Astrocyte of the spinal cord (primary cell): ENCODE measurements around the gene ADCY5.

Experiments used
- DNase-seq: peaks from one replicate; pipeline ENCODE4 v3.0.0; 2011; ENCODE audit warnings: low read depth, low spot score
- H3K4me3 ChIP-seq: 2 replicates; pipeline ENCODE4 v1.5.1; 2011; ENCODE audit warnings: low read depth, mild to moderate bottlenecking, low read length, moderate library complexity
- in situ Hi-C: cut with HindIII; loops from 2 replicates; pipeline ENCODE4 v1.10.0; 2017; ENCODE audit warnings: low sequenced_read_pairs
- TF ChIP-seq, protein P1 (sequence below): IDR thresholded peaks from 2 replicates; pipeline ENCODE4 v1.5.1; 2012; ENCODE audit warnings: low read depth, mild to moderate bottlenecking, low read length, inconsistent platforms

The ADCY5 gene

DNA sequence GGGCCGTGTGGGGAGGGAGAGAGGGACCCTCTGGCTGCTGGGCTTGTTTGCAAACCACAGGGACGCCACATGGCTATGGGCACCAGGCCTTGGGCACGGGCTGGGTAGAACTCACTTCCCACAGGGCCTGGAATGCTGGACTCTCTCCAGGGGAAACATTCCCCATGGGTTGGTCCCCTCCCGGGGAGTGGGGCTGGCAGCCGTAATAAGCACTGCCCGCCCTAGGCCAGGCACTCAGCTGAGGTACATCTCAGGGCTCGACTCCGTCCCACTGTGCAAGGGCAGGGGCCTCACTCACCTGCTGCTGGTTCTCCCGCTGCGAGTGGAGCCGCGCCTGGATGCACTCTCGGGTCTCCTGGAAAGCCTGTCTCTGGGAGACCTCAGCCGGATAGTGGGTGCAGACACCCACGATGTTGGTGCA, 96.7 kb downstream of the ADCY5 start:
- H3K4me3 ChIP-seq, result no peak overlapping the region
- DNase-seq, result no peak
- TF ChIP-seq, protein P1, sequence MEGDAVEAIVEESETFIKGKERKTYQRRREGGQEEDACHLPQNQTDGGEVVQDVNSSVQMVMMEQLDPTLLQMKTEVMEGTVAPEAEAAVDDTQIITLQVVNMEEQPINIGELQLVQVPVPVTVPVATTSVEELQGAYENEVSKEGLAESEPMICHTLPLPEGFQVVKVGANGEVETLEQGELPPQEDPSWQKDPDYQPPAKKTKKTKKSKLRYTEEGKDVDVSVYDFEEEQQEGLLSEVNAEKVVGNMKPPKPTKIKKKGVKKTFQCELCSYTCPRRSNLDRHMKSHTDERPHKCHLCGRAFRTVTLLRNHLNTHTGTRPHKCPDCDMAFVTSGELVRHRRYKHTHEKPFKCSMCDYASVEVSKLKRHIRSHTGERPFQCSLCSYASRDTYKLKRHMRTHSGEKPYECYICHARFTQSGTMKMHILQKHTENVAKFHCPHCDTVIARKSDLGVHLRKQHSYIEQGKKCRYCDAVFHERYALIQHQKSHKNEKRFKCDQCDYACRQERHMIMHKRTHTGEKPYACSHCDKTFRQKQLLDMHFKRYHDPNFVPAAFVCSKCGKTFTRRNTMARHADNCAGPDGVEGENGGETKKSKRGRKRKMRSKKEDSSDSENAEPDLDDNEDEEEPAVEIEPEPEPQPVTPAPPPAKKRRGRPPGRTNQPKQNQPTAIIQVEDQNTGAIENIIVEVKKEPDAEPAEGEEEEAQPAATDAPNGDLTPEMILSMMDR, result no peak
- in situ Hi-C loops, result no loop called here

DNA sequence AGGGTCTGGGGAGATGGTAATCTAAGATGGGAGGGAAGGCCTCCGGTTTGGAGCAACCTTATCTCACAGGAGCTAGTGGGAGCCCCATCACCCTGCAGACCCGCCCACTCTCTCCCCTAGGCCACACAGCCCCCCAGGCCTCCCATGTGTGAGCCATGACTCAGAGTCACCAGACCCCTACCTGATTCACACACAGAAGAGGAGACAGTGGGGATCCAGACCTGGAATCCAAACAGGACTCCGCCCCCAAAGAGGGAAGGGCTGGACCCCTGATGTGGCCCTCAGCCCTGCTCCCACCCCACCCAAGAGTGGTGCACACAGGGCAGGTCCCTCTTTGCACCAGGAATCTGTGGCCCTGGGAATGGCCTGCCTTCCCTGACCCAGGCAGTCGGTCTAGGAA, 97.4 kb downstream of the ADCY5 start:
- H3K4me3 ChIP-seq, result no peak overlapping the region
- in situ Hi-C loops, result no loop called here
- DNase-seq, result no peak
- TF ChIP-seq, protein P1, result no peak

- no peak for DNase-seq
- H3K4me3 ChIP-seq, result no peak overlapping the region
- TF ChIP-seq, protein P1, result no peak
- in situ Hi-C loops, result no loop called here
Measured at GRCh38 chr3:123350971-123351370, 97.9 kb downstream of the ADCY5 start.

- no peak overlapping the region for H3K4me3 ChIP-seq
- no peak for DNase-seq
- in situ Hi-C loops, result no loop called here
- TF ChIP-seq, protein P1, result no peak
Measured at GRCh38 chr3:123349566-123350435, 99.1 kb downstream of the ADCY5 start.

GRCh38 chr3:123349201-123349535, 99.7 kb downstream of the ADCY5 start:
- DNase-seq, result no peak
- TF ChIP-seq, protein P1, result no peak
- H3K4me3 ChIP-seq, result no peak overlapping the region
- in situ Hi-C loops, result no loop called here

- no peak overlapping the region for H3K4me3 ChIP-seq
- TF ChIP-seq, protein P1, result no peak
- DNase-seq, result no peak
- in situ Hi-C loops, result no loop called here
Measured at GRCh38 chr3:123348471-123349200, 100.3 kb downstream of the ADCY5 start.
